SK-N-SH (cell line): ENCODE measurements around the gene C1QC. TPM values are rescaled to one million over a fixed set of nuclear protein-coding genes. Genes with fewer than 3 reads are reported as not detected.

Experiments used
- CTCF ChIA-PET: fragments of 300-600, 350-600 bp; formaldehyde crosslinking; extraction: SDS; loops from one replicate; lab custom pipeline; 2021; lab: Yijun Ruan, JAX
- POLR2A ChIA-PET: fragments of 350-600 bp; sonication (Branson Sonifier 250); formaldehyde crosslinking; extraction: SDS; loops from one replicate; lab custom pipeline; 2020; ENCODE audit warnings: antibody characterized with exemption, inconsistent platforms; lab: Yijun Ruan, JAX
- DNase-seq: peaks from one replicate; pipeline ENCODE4 v3.0.0; 2012
- H2AFZ ChIP-seq: fragments of 200-600 bp; sonication (generic); 2 replicates; pipeline ENCODE4 v1.8.1; 2016; ENCODE audit warnings: antibody characterized with exemption, mild to moderate bottlenecking, low read depth
- H3F3A ChIP-seq: fragments of 200-600 bp; sonication (generic); replicated peaks from 2 replicates; pipeline ENCODE3; 2016; ENCODE audit warnings: antibody characterized with exemption, mild to moderate bottlenecking; ENCODE audit not compliant: insufficient read depth
- H3K27ac ChIP-seq, 2 experiments: fragments of 200-500 bp in 1 of 2; fragments of 200-600 bp in 1 of 2; sonication (Bioruptor generic) in 1 of 2; sonication (generic), shearing (Covaris generic) in 1 of 2; 2 replicates each; pipeline versions ENCODE4 v1.5.1 to v1.6.1; 2014 to 2016; ENCODE audit warnings: low read depth in 2 of 2, inconsistent platforms in 1 of 2, low read length in 1 of 2, mild to moderate bottlenecking in 1 of 2, mixed read lengths in 1 of 2
- H3K27me3 ChIP-seq: fragments of 200-600 bp; sonication (generic), shearing (Covaris generic); 2 replicates; pipeline ENCODE4 v1.6.1; 2016; ENCODE audit warnings: mixed run types; ENCODE audit not compliant: insufficient read depth
- H3K36me3 ChIP-seq, 2 experiments: fragments of 200-500 bp in 1 of 2; fragments of 200-600 bp in 1 of 2; sonication (Bioruptor generic) in 1 of 2; sonication (generic) in 1 of 2; replicated peaks in 1 of 2; 2 replicates each; pipeline versions ENCODE3 to v1.5.1; 2014 to 2016; ENCODE audit warnings: low read length in 1 of 2, mild to moderate bottlenecking in 1 of 2; ENCODE audit not compliant: insufficient read depth in 2 of 2, control insufficient read depth in 1 of 2
- H3K4me1 ChIP-seq, 2 experiments: fragments of 200-500 bp in 1 of 2; fragments of 200-600 bp in 1 of 2; sonication (Bioruptor generic) in 1 of 2; sonication (generic), shearing (Covaris generic) in 1 of 2; 2 replicates each; pipeline versions ENCODE4 v1.5.1 to v1.6.1; 2014 to 2016; ENCODE audit warnings: low read depth in 1 of 2, low read length in 1 of 2, mixed run types in 1 of 2; ENCODE audit not compliant: insufficient read depth in 2 of 2, control insufficient read depth in 1 of 2
- H3K4me2 ChIP-seq: fragments of 200-600 bp; sonication (generic), shearing (Covaris generic); 2 replicates; pipeline ENCODE4 v1.6.1; 2017; ENCODE audit warnings: mixed run types
- H3K4me3 ChIP-seq, 2 experiments: fragments of 200-500 bp in 1 of 2; fragments of 200-600 bp in 1 of 2; sonication (Bioruptor generic) in 1 of 2; sonication (generic), shearing (Covaris generic) in 1 of 2; 2 replicates each; pipeline versions ENCODE4 v1.5.1 to v1.8.1; 2014 to 2016; ENCODE audit warnings: low read depth in 2 of 2, inconsistent platforms in 1 of 2, low read length in 1 of 2, mild to moderate bottlenecking in 1 of 2, mixed read lengths in 1 of 2, moderate library complexity in 1 of 2
- H3K79me2 ChIP-seq: fragments of 200-600 bp; sonication (generic); 2 replicates; pipeline ENCODE4 v1.8.1; 2017; ENCODE audit warnings: mild to moderate bottlenecking; ENCODE audit not compliant: insufficient read depth
- H3K9ac ChIP-seq: fragments of 200-600 bp; sonication (generic); 2 replicates; pipeline ENCODE4 v1.6.1; 2017; ENCODE audit warnings: mixed run types
- H3K9me2 ChIP-seq: fragments of 200-600 bp; sonication (generic); 2 replicates; pipeline ENCODE4 v1.6.1; 2017; ENCODE audit warnings: mixed run types
- H3K9me3 ChIP-seq: fragments of 200-600 bp; sonication (generic); 2 replicates; pipeline ENCODE4 v1.6.1; 2017; ENCODE audit warnings: mixed run types, mild to moderate bottlenecking, moderate library complexity
- H4K20me1 ChIP-seq: fragments of 200-600 bp; sonication (generic); 2 replicates; pipeline ENCODE4 v1.6.1; 2017; ENCODE audit warnings: mild to moderate bottlenecking, mixed run types; ENCODE audit not compliant: insufficient read depth
- ELF1 ChIP-seq: IDR thresholded peaks from 2 replicates; pipeline ENCODE4 v1.4.0; 2012
- EP300 ChIP-seq, 2 experiments: IDR thresholded peaks; 2 replicates each; pipeline versions ENCODE4 v1.4.0 to v1.6.1; 2012; ENCODE audit warnings: borderline replicate concordance in 1 of 2, low read depth in 1 of 2, low read length in 1 of 2
- EZH2phosphoT487 ChIP-seq: fragments of 200-600 bp; sonication (generic); IDR thresholded peaks from 2 replicates; pipeline ENCODE4 v1.6.1; 2017; ENCODE audit warnings: low read depth, mixed run types, mild to moderate bottlenecking, antibody characterized with exemption, moderate library complexity, borderline replicate concordance
- FOXJ3 ChIP-seq: sonication (generic); formaldehyde crosslinking; IDR thresholded peaks from 2 replicates; pipeline ENCODE4 v1.5.1; 2020; ENCODE audit warnings: mild to moderate bottlenecking, missing genetic modification reagents
- GABPA ChIP-seq: IDR thresholded peaks from 2 replicates; pipeline ENCODE4 v1.4.0; 2012; ENCODE audit warnings: low read depth, mild to moderate bottlenecking
- MEF2A ChIP-seq: IDR thresholded peaks from 2 replicates; pipeline ENCODE4 v1.4.0; 2012; ENCODE audit warnings: low read depth, borderline replicate concordance
- MXI1 ChIP-seq: IDR thresholded peaks from 2 replicates; pipeline ENCODE4 v1.6.1; 2012; ENCODE audit warnings: mild to moderate bottlenecking, low read depth, low read length, improper control_type of control experiment
- NFIC ChIP-seq: IDR thresholded peaks from 2 replicates; pipeline ENCODE4 v1.4.0; 2012; ENCODE audit warnings: borderline replicate concordance
- POLR2AphosphoS5 ChIP-seq: IDR thresholded peaks from 2 replicates; pipeline ENCODE4 v1.6.1; 2012; ENCODE audit warnings: low read depth, low read length
- RAD21 ChIP-seq: IDR thresholded peaks from 2 replicates; pipeline ENCODE4 v1.6.1; 2012; ENCODE audit warnings: mild to moderate bottlenecking, low read length
- RFX5 ChIP-seq: IDR thresholded peaks from 2 replicates; pipeline ENCODE4 v1.6.1; 2012; ENCODE audit warnings: mild to moderate bottlenecking, improper control_type of control experiment, low read length
- RXRA ChIP-seq: IDR thresholded peaks from 2 replicates; pipeline ENCODE4 v1.4.0; 2012; ENCODE audit warnings: low read depth, mild to moderate bottlenecking, borderline replicate concordance
- SMC3 ChIP-seq: IDR thresholded peaks from 2 replicates; pipeline ENCODE4 v1.6.1; 2012; ENCODE audit warnings: low read depth, low read length, improper control_type of control experiment
- TCF12 ChIP-seq: IDR thresholded peaks from 2 replicates; pipeline ENCODE4 v1.4.0; 2012
- WGBS: methylation state at CpG from one replicate; pipeline ENCODE4 v1.1.6; 2017; ENCODE audit warnings: low lambda C conversion rate; 5-methylcytosine and 5-hydroxymethylcytosine counted together
- polyA plus RNA-seq, 3 experiments: library from polyadenylated mRNA; depleted of rRNA; stranded (reverse); fragments of >200 nt; gene quantifications; 2 replicates each; pipeline ENCODE4 v1.2.3, GENCODE V29; 2012
- TF ChIP-seq, protein P1 (sequence below): fragments of 150-350 bp; IDR thresholded peaks from 2 replicates; pipeline ENCODE4 v1.6.1; 2017; ENCODE audit warnings: antibody characterized with exemption, low read length, low read depth, borderline replicate concordance
- TF ChIP-seq, protein P2 (sequence below): IDR thresholded peaks from 2 replicates; pipeline ENCODE4 v1.6.1; 2012; ENCODE audit warnings: mild to moderate bottlenecking, low read depth, low read length, moderate library complexity
- TF ChIP-seq, protein P3 (sequence below): IDR thresholded peaks from 2 replicates; pipeline ENCODE4 v1.4.0; 2012; ENCODE audit warnings: low read depth
- TF ChIP-seq, protein P4 (sequence below): IDR thresholded peaks from 2 replicates; pipeline ENCODE4; 2012
- TF ChIP-seq, protein P5 (sequence below): fragments of 150-350 bp; IDR thresholded peaks from 2 replicates; pipeline ENCODE4 v1.6.1; 2016; ENCODE audit warnings: mild to moderate bottlenecking, low read depth, low read length

Gene C1QC
- polyA plus RNA-seq, 1 of the 3 experiments (the other 2 are of a cell fraction), result not detected

DNA sequence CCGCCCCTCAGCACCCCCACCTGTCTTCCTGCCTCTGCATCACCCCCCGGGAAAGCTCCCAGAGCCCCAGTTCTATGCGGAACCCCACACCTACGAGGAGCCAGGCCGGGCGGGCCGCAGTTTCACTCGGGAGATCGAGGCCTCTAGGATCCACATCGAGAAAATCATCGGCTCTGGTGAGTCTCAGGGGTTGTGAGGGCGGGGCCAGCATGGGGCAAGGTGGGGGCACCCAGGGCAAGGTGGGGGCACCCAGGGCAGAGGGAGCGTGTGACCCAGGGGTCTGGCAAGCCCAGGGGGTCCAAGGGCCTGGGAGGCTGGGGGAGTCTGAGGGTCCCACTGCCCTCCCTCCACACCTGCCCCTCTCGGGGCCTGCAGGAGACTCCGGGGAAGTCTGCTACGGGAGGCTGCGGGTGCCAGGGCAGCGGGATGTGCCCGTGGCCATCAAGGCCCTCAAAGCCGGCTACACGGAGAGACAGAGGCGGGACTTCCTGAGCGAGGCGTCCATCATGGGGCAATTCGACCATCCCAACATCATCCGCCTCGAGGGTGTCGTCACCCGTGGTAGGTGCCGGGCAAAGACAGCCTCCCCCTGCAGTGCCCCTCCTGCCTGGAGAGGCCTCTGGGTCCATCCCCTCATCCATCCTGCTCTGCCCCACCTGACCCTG, 46.0 kb upstream of the C1QC start:
- no peaks in the 10 kb centered on the region for H3K9me3 ChIP-seq
- TF ChIP-seq RAD21 (no peak), NFIC (no peak), EZH2phosphoT487 (no peak), RFX5 (no peak), MXI1 (no peak), ELF1 (no peak), POLR2AphosphoS5 (no peak), GABPA (no peak), RXRA (no peak), MEF2A (no peak), TCF12 (no peak), FOXJ3 (CRISPR knock-in tag) (no peak), SMC3 (no peak), EP300 (IDR thresholded peaks at IDR 0.05; ENCODE audit: borderline replicate concordance in 1 of 2, low read depth in 1 of 2, low read length in 1 of 2) (no peak)
- TF ChIP-seq, protein P1, sequence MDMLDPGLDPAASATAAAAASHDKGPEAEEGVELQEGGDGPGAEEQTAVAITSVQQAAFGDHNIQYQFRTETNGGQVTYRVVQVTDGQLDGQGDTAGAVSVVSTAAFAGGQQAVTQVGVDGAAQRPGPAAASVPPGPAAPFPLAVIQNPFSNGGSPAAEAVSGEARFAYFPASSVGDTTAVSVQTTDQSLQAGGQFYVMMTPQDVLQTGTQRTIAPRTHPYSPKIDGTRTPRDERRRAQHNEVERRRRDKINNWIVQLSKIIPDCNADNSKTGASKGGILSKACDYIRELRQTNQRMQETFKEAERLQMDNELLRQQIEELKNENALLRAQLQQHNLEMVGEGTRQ, result no peak
- TF ChIP-seq, protein P2, sequence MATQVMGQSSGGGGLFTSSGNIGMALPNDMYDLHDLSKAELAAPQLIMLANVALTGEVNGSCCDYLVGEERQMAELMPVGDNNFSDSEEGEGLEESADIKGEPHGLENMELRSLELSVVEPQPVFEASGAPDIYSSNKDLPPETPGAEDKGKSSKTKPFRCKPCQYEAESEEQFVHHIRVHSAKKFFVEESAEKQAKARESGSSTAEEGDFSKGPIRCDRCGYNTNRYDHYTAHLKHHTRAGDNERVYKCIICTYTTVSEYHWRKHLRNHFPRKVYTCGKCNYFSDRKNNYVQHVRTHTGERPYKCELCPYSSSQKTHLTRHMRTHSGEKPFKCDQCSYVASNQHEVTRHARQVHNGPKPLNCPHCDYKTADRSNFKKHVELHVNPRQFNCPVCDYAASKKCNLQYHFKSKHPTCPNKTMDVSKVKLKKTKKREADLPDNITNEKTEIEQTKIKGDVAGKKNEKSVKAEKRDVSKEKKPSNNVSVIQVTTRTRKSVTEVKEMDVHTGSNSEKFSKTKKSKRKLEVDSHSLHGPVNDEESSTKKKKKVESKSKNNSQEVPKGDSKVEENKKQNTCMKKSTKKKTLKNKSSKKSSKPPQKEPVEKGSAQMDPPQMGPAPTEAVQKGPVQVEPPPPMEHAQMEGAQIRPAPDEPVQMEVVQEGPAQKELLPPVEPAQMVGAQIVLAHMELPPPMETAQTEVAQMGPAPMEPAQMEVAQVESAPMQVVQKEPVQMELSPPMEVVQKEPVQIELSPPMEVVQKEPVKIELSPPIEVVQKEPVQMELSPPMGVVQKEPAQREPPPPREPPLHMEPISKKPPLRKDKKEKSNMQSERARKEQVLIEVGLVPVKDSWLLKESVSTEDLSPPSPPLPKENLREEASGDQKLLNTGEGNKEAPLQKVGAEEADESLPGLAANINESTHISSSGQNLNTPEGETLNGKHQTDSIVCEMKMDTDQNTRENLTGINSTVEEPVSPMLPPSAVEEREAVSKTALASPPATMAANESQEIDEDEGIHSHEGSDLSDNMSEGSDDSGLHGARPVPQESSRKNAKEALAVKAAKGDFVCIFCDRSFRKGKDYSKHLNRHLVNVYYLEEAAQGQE, result no peak
- TF ChIP-seq, protein P3, sequence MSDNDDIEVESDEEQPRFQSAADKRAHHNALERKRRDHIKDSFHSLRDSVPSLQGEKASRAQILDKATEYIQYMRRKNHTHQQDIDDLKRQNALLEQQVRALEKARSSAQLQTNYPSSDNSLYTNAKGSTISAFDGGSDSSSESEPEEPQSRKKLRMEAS, result no peak
- TF ChIP-seq, protein P4, sequence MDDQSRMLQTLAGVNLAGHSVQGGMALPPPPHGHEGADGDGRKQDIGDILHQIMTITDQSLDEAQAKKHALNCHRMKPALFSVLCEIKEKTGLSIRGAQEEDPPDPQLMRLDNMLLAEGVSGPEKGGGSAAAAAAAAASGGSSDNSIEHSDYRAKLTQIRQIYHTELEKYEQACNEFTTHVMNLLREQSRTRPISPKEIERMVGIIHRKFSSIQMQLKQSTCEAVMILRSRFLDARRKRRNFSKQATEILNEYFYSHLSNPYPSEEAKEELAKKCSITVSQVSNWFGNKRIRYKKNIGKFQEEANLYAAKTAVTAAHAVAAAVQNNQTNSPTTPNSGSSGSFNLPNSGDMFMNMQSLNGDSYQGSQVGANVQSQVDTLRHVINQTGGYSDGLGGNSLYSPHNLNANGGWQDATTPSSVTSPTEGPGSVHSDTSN, result no peak
- TF ChIP-seq, protein P5, sequence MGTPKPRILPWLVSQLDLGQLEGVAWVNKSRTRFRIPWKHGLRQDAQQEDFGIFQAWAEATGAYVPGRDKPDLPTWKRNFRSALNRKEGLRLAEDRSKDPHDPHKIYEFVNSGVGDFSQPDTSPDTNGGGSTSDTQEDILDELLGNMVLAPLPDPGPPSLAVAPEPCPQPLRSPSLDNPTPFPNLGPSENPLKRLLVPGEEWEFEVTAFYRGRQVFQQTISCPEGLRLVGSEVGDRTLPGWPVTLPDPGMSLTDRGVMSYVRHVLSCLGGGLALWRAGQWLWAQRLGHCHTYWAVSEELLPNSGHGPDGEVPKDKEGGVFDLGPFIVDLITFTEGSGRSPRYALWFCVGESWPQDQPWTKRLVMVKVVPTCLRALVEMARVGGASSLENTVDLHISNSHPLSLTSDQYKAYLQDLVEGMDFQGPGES, result no peak
- no peak overlapping the region for H3K4me2 ChIP-seq
- no peaks in the 10 kb centered on the region for H3K9me2 ChIP-seq
- H4K20me1 ChIP-seq, result no peaks in the 10 kb centered on the region
- H3F3A ChIP-seq, result no peaks in the 10 kb centered on the region
- 73% methylated on average over 30 of the region's 30 CpGs for whole genome bisulfite sequencing
- CTCF ChIA-PET, result interaction anchor here (1.1 kb wide), 1 partner anchor 12 kb away, joined by 3 read pairs; no protein-coding TSS in a partner anchor
- DNase-seq, result no peak
- H3K36me3 ChIP-seq, result no peaks in the 10 kb centered on the region
- peaks cover 3% of the 10 kb centered on the region; the same call in 1 of the 2 replicates for H3K27me3 ChIP-seq
- no peak overlapping the region for H3K9ac ChIP-seq
- peaks cover 0 to 6% of the 10 kb centered on the region in 2 experiments; a peak in 1 of 4 replicates for H3K4me1 ChIP-seq
- H3K79me2 ChIP-seq, result no peaks in the 10 kb centered on the region
- no peak overlapping the region for H2AFZ ChIP-seq
- H3K4me3 ChIP-seq, result no peak overlapping the region
- no peak overlapping the region for H3K27ac ChIP-seq
- POLR2A ChIA-PET, result no interaction called here
